ENCODE results near the gene SPEF1. TPM values are rescaled to one million over a fixed set of nuclear protein-coding genes. Genes with fewer than 3 reads are reported as not detected.
"Not testable (repeated sequence)": the region's sequence is repeated elsewhere in the genome, so short reads cannot be mapped to it uniquely, and the experiment has no call there.

The SPEF1 gene
- total RNA-seq, 1 donor from 2014 or later = not detected

GRCh38 chr20:3789201-3789600 is 8.0 kb upstream of the SPEF1 start:
- DNase-seq (ENCODE audit: low spot score) = not testable (repeated sequence)

GRCh38 chr20:3788685-3789155 is 7.5 kb upstream of the SPEF1 start:
- DNase-seq (ENCODE audit: low spot score) = no peak

DNA sequence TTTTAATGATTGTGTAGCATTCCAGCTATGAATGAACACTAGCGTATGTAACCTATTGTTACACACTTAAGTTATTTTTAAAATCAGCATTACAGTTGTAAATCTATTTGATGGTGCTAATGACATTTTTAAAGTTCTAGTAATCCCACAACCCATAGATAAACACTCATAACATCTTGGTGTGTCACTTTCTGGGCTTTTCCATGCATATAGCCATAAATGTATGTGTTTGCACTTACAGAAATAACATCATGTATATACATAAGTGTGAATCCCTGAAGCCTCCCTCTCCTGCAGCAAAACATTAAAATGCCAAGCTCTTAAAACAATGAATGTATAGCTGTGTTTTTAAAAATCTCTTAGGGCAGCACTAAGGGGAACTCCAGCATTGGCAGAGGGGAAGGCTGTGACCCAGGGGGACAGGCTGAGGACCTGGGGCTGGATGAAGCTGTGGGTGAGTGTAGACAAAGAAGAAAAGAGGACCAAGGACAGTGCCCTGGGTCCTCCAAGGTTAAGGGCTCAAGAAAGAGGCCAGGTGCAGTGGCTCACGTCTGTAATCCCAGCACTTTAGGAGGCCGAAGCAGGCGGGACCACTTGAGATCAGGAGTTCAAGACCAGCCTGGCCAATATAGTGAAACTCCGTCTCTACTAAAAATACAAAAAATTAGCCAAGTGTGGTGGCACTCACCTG is 6.2 kb upstream of the SPEF1 start:
- no peak for DNase-seq (ENCODE audit: low spot score)

DNA sequence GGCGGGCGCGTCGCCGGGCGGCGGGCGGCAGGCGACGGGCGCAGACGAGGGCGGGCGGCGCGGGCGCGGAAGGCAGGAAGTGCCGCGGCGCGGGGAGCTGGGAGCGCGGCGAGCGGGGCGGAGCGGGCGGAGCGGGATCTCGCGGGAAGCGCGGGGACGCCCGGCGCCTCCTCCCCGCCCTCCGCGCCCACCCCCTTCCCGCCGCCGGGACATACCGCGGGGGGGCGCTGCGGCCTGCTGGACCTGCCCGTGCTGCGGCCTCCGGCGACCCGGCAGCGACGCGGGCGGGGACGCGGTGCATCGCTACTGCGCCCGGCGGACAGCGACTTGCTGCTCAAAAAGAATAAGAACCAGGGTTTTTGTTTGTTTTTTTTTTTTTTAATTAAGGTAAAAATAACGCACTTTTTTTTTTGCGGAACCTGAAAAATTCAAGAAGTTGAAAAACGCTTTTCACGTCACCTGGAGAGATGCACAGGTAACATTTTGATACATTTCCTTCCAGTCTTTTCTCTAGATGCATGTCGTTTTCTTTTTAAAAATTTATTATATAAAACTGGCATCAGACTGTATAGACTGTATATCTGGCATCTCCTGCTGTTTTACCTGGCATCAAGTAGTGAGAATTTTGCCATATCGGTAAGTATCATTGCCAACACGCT is 5.5 kb upstream of the SPEF1 start, which contains the start of gene CENPB:
Gene CENPB, minus strand, starts transcription at position 76 of the 659 bp plus-strand sequence. CDS start 257 bp downstream, outside the sequence.
- peak; percentile 95 for DNase-seq (ENCODE audit: low spot score)

- DNase-seq (ENCODE audit: low spot score) = no peak
Observed at GRCh38 chr20:3786126-3786484, 4.9 kb upstream of the SPEF1 start.

- DNase-seq (ENCODE audit: low spot score) = no peak
Observed at GRCh38 chr20:3785240-3786125, 4.2 kb upstream of the SPEF1 start.

DNA sequence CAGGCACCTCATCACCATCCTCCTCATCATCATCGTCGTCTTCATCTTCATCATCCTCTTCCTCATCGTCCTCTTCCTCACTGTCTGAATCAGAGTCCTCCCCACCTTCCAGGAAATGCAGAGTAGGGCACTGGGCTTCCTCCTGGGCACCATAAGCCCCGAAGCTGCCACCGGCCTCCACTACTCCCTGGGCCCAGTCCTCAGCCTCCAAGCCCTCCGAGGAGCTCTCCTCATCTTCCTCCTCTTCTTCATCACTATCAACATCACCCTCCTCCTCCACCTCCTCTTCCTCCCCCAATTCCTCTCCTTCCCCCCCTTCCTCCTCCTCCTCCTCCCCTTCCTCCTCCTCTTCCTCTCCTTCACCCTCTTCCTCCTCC is 3.6 kb upstream of the SPEF1 start:
- DNase-seq (ENCODE audit: low spot score) = no peak

GRCh38 chr20:3784216-3784853 is 3.1 kb upstream of the SPEF1 start:
- DNase-seq (ENCODE audit: low spot score) = no peak

GRCh38 chr20:3783511-3784195 is 2.4 kb upstream of the SPEF1 start:
- no peak for DNase-seq (ENCODE audit: low spot score)

- no peak for DNase-seq (ENCODE audit: low spot score)
Observed at GRCh38 chr20:3783068-3783489, 1.8 kb upstream of the SPEF1 start.

DNA sequence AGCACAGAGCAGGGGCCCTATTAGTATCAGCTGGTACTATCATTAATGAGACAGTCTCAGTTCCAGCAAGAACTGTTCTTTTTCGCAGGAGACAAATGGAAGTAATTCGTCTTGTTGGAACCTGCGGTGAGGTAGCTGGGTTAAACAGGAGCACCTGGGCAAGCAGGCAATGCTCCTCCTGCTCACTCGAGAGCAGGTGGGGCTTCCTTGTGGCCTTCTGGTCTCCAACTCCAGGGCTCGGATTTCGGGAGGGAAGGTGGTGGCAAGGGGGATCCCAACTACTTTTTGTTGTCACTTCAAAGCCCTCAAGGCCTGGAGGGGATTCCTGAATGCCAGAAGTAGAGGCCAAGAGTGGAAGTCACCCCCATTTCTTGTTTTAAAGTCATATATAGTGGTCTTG is 1.3 kb upstream of the SPEF1 start:
- no peak for DNase-seq (ENCODE audit: low spot score)

GRCh38 chr20:3778976-3779375 is 2.3 kb downstream of the SPEF1 start:
- no peak for DNase-seq (ENCODE audit: low spot score)

GRCh38 chr20:3777716-3778629 is 3.3 kb downstream of the SPEF1 start:
- no peak for DNase-seq (ENCODE audit: low spot score)

GRCh38 chr20:3777381-3777715 is 3.9 kb downstream of the SPEF1 start:
- DNase-seq (ENCODE audit: low spot score) = no peak

DNA sequence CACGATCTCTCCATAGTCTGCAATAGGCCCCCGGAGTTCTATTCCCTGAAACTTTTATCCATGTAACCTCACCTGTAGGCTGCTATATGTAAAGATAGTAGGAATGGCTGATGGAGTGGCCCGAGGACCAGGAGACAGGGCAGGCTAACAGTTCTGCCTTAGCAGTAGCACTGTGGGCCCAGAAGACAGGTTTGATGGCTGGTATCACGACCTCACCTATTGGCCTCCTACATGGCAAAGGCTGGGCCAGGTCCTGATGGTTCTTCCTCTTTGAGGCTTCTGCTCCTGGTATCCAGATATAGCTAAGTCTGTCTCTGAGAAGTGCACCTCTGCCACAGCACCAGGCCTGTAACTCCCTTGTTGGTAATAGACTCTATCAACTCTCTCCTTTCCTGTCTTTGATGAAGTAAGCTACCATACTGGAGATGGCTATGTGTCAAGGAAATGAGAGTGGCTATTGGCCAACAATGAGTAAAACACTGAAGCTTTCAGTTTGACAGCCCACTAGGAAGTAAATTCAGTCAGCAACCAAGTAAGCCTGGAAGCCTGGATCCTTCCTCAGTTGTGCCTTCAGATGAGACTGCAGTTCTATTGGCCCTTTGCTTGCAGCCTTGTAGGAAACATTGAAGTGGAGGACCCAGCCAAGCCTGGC is 5.7 kb downstream of the SPEF1 start:
- DNase-seq (ENCODE audit: low spot score) = no peak

DNA sequence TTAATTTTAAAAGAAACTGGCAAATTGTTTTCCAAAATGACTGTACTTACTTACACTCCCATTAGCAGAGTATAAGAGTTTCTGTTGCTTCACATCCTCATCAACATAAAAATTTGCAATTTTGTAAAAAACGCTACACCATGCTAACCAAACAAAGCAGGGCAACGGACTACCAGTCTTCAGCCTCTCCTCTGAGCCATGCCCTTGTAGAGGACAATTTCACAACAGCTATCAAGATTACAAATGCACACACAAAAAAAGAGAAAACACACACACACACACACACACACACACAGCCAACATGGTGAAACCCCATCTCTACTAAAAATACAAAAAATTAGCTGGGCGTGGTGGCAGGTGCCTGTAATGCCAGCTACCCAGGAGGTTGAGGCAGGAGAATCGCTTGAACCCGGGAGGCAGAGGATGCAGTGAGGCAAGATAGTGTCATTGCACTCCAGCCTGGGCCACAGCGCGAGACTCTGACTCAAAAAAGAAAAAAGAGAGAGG is 9.6 kb downstream of the SPEF1 start:
- DNase-seq (ENCODE audit: low spot score) = no peak

DNA sequence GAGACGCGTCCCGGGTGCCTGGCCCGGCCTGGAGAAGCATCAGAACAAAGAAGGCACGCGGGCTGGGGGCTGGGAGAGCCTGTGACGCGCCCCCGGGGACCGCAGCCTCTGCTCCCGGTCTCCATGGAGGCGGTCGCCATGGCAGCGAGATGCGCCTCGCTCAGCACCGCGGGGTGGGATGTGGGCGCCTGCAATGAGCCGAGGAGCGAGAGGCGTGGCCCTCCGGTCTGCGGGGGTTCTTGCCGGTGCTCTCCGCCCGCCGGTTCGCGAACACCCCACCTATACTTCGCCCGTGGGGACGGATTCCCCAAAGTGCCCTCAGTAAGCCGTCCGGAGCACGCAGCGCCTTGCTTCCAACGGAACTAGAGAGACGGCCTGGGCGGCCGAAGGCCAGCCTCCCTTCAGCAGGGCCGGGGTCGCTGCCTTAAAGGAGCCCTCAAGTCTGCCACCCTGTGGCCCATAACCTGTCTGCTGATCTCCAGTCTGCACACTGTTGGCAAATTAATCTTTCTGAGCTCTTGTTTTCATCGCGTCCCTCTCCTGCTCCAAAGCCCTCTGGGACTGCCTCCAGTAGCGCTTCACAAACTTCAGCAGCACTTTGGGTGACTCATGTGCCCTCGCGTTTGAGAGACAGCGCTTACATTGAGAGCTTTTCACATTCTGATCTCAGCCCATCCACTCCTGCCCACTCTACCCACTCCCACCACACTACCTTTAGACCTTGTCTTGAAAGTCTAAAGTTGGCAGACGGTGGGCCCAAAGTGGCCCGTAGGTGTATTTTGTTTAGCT is 12.7 kb downstream of the SPEF1 start:
- no peak for DNase-seq (ENCODE audit: low spot score)
